HG02885 (cell line): ENCODE data around the gene OR10J1.

ENCODE experiments used
- ATAC-seq: cut with Tn5 transposase; IDR thresholded peaks from one replicate; pipeline ENCODE4 v1.9.1; 2021; ENCODE audit warnings: mild to moderate bottlenecking; ENCODE audit not compliant: unreplicated experiment, poor library complexity

Gene OR10J1

DNA sequence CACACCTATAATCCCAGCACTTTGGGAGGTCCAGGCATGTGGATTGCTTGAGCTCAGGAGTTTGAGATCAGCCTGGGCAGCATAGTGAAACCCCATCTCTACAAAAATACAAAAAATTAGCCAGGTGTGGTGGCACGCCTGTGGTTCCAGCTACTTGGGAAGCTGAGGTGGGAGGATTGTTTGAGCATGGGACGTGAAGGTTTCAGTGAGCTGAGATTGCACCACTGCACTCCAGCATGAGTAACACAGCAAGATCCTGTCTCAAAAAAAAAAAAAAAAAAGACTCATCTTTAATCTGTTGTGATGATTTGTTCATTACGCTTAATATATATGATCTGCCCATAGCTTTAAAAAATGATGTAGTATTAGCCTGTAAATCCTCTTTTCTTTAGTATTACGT, 44.0 kb downstream of the OR10J1 start:
- ATAC-seq: no peak
